HepG2 (cell line): ENCODE results near the gene ENDOD1. TPM values are rescaled to one million over a fixed set of nuclear protein-coding genes. Genes with fewer than 3 reads are reported as not detected.

Source experiments
- ASH2L ChIP-seq: fragments of 300-600, 200-600 bp; sonication (generic); IDR thresholded peaks from 2 replicates; pipeline ENCODE4 v1.7.0; 2017; ENCODE audit warnings: low read depth, mild to moderate bottlenecking, moderate library complexity, mixed read lengths, low read length; ENCODE audit not compliant: insufficient read length
- CBX2 ChIP-seq, 2 experiments: fragments of 200-600 bp in 1 of 2; sonication (generic); formaldehyde crosslinking in 1 of 2; IDR thresholded peaks; 2 replicates each; pipeline versions ENCODE4 v1.7.0 to v1.8.1; 2018 to 2022; ENCODE audit warnings: low read depth in 2 of 2, low read length in 1 of 2, mild to moderate bottlenecking in 1 of 2, missing genetic modification reagents in 1 of 2
- ELF3 ChIP-seq: IDR thresholded peaks from 2 replicates; pipeline ENCODE4 v1.6.1; 2016; ENCODE audit warnings: missing genetic modification reagents, missing compliant biosample characterization
- ETS1 ChIP-seq: sonication (generic); formaldehyde crosslinking; IDR thresholded peaks from 2 replicates; pipeline ENCODE4 v1.4.0; 2020; ENCODE audit warnings: missing genetic modification reagents
- ETV6 ChIP-seq: sonication (generic); formaldehyde crosslinking; conservative IDR thresholded peaks from 2 replicates; pipeline ENCODE4 v1.4.0; 2020; ENCODE audit warnings: missing genetic modification reagents
- HIVEP1 ChIP-seq: sonication (generic); formaldehyde crosslinking; IDR thresholded peaks from 2 replicates; pipeline ENCODE4 v1.4.0; 2020; ENCODE audit warnings: mild to moderate bottlenecking, missing genetic modification reagents
- JUN ChIP-seq: sonication (generic); formaldehyde crosslinking; IDR thresholded peaks from 2 replicates; pipeline ENCODE4 v1.4.0; 2020; ENCODE audit warnings: mild to moderate bottlenecking, missing genetic modification reagents
- MAFK ChIP-seq, 2 experiments: IDR thresholded peaks in 1 of 2; conservative IDR thresholded peaks in 1 of 2; 2 replicates each; pipeline ENCODE4 v1.6.1; 2011; ENCODE audit warnings: improper control_type of control experiment in 2 of 2, low read length in 2 of 2
- MED13 ChIP-seq: sonication (generic); formaldehyde crosslinking; IDR thresholded peaks from 2 replicates; pipeline ENCODE4 v1.5.0; 2020; ENCODE audit warnings: missing genetic modification reagents
- MYC ChIP-seq: sonication (generic); formaldehyde crosslinking; IDR thresholded peaks from 2 replicates; pipeline ENCODE4 v1.9.0; 2021; ENCODE audit warnings: missing genetic modification reagents, borderline replicate concordance
- NFATC3 ChIP-seq: sonication (generic); formaldehyde crosslinking; IDR thresholded peaks from 2 replicates; pipeline ENCODE4 v1.5.1; 2020; ENCODE audit warnings: mild to moderate bottlenecking, missing genetic modification reagents
- PAWR ChIP-seq: sonication (generic); formaldehyde crosslinking; IDR thresholded peaks from 2 replicates; pipeline ENCODE4 v1.4.0; 2020; ENCODE audit warnings: missing genetic modification reagents, mild to moderate bottlenecking, borderline replicate concordance
- RCOR2 ChIP-seq: IDR thresholded peaks from 2 replicates; pipeline ENCODE4 v1.6.1; 2016; ENCODE audit warnings: missing biosample characterization, missing genetic modification reagents
- STAT5B ChIP-seq: sonication (generic); formaldehyde crosslinking; IDR thresholded peaks from 2 replicates; pipeline ENCODE4 v1.4.0; 2020; ENCODE audit warnings: missing genetic modification reagents
- ZNF12 ChIP-seq: sonication (generic); formaldehyde crosslinking; IDR thresholded peaks from 2 replicates; pipeline ENCODE4 v1.5.0; 2020; ENCODE audit warnings: missing genetic modification reagents
- ZNF773 ChIP-seq: sonication (generic); formaldehyde crosslinking; IDR thresholded peaks from 2 replicates; pipeline ENCODE4 v1.4.0; 2020; ENCODE audit warnings: missing genetic modification reagents, borderline replicate concordance
- polyA plus RNA-seq, 8 experiments: library from polyadenylated mRNA; depleted of rRNA in 3 of 8; stranded (reverse) in 7 of 8; unstranded in 1 of 8; fragments of >200 nt; fragmentation: Illumina TruSeq in 4 of 8; extraction: Trizol in 4 of 8; gene quantifications; 2 replicates each; pipeline versions ENCODE4 v1.2.1 to v1.2.3, GENCODE V29; 2011 to 2016; ENCODE audit warnings: low read depth in 4 of 8, missing spikeins in 1 of 8, mixed read lengths in 1 of 8; ENCODE audit not compliant: insufficient read depth in 1 of 8
- total RNA-seq, 5 experiments: library from RNA; depleted of rRNA; stranded (reverse); fragments of >200 nt; fragmentation: Illumina TruSeq; extraction: Trizol; gene quantifications; 2 replicates each; pipeline ENCODE4 v1.2.3, GENCODE V29; 2016; ENCODE audit warnings: low read depth in 1 of 5
- TF ChIP-seq, protein P1 (sequence below): sonication (generic); formaldehyde crosslinking; IDR thresholded peaks from 2 replicates; pipeline ENCODE4 v1.4.0; 2020; ENCODE audit warnings: mild to moderate bottlenecking, missing genetic modification reagents, borderline replicate concordance
- TF ChIP-seq, protein P2 (sequence below): sonication (generic); formaldehyde crosslinking; IDR thresholded peaks from 2 replicates; pipeline ENCODE4 v1.8.1; 2023; ENCODE audit warnings: mild to moderate bottlenecking, missing genetic modification reagents
- TF ChIP-seq, protein P3 (sequence below): sonication (generic); formaldehyde crosslinking; IDR thresholded peaks from 2 replicates; pipeline ENCODE4 v1.9.0; 2021; ENCODE audit warnings: missing genetic modification reagents, borderline replicate concordance

The ENDOD1 gene
- total and polyA plus RNA-seq, 2 of the 13 experiments (the other 11 are each of a cell fraction or from before 2014, with no cell fraction given) = 2.0 to 6.8 TPM

DNA sequence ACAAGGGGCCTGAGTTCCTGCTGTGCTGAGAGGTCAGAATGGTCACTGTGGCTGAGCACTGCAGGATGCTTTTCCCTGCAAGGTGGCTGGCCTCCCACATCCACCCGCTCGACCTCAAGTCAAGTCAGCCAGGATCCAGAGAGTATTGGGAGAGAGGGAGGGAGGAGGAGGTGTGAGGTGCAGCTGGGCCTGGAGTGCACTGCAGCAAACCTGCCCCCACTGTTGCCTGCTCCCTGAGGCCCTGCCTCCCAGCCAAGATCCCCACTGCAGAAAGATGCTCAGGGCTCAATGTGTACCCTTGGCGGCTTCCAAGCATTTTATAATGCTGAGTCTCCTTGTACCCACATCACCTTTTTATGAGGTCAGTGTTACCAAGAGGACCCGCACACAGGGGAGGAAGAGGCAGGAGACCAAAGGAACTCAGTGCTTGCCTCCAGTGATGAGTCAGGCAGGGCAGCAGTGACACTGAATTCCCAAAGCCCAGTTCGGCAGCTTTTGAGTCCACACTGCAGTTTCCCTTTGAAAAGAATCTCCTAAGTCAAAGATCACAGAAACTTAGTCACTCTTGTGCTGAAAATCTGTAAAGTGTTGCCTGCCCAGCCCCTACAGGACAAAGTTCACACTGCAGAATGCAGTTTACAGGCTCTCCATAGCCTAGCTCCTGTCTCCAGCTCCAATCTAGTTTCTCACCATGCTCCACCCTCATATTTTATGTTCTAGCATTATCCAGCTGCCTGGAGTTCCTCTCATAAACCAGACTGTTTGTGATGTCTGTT is 3.1 kb downstream of the ENDOD1 start (continued):
- TF ChIP-seq, protein P1, sequence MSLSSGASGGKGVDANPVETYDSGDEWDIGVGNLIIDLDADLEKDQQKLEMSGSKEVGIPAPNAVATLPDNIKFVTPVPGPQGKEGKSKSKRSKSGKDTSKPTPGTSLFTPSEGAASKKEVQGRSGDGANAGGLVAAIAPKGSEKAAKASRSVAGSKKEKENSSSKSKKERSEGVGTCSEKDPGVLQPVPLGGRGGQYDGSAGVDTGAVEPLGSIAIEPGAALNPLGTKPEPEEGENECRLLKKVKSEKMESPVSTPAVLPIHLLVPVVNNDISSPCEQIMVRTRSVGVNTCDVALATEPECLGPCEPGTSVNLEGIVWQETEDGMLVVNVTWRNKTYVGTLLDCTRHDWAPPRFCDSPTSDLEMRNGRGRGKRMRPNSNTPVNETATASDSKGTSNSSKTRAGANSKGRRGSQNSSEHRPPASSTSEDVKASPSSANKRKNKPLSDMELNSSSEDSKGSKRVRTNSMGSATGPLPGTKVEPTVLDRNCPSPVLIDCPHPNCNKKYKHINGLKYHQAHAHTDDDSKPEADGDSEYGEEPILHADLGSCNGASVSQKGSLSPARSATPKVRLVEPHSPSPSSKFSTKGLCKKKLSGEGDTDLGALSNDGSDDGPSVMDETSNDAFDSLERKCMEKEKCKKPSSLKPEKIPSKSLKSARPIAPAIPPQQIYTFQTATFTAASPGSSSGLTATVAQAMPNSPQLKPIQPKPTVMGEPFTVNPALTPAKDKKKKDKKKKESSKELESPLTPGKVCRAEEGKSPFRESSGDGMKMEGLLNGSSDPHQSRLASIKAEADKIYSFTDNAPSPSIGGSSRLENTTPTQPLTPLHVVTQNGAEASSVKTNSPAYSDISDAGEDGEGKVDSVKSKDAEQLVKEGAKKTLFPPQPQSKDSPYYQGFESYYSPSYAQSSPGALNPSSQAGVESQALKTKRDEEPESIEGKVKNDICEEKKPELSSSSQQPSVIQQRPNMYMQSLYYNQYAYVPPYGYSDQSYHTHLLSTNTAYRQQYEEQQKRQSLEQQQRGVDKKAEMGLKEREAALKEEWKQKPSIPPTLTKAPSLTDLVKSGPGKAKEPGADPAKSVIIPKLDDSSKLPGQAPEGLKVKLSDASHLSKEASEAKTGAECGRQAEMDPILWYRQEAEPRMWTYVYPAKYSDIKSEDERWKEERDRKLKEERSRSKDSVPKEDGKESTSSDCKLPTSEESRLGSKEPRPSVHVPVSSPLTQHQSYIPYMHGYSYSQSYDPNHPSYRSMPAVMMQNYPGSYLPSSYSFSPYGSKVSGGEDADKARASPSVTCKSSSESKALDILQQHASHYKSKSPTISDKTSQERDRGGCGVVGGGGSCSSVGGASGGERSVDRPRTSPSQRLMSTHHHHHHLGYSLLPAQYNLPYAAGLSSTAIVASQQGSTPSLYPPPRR (CRISPR knock-in tag) = no peak
- TF ChIP-seq, protein P2, sequence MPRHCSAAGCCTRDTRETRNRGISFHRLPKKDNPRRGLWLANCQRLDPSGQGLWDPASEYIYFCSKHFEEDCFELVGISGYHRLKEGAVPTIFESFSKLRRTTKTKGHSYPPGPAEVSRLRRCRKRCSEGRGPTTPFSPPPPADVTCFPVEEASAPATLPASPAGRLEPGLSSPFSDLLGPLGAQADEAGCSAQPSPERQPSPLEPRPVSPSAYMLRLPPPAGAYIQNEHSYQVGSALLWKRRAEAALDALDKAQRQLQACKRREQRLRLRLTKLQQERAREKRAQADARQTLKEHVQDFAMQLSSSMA (CRISPR knock-in tag) = no peak
- TF ChIP-seq CBX2 (IDR thresholded peaks at IDR 0.05; ENCODE audit: low read depth, low read length) = no peak
- TF ChIP-seq CBX2 (CRISPR knock-in tag; IDR thresholded peaks at IDR 0.05; ENCODE audit: low read depth) = no peak
- no peak for TF ChIP-seq ASH2L
- TF ChIP-seq ZNF12 (CRISPR knock-in tag) = no peak
- peak; percentile 51 to 60; a peak in 3 of 4 replicates for TF ChIP-seq MAFK (conservative IDR thresholded peaks at IDR 0.05 in 1 of 2, IDR thresholded peaks at IDR 0.05 in 1 of 2; ENCODE audit: low read length in 2 of 2)
- TF ChIP-seq ELF3 (CRISPR knock-in tag) = 0 out of 2 replicates have a peak, but pooled peaks have one; percentile 30
- TF ChIP-seq MED13 (CRISPR knock-in tag) = no peak
- TF ChIP-seq ETV6 = no peak
- no peak for TF ChIP-seq ETS1
- TF ChIP-seq JUN = no peak
- no peak for TF ChIP-seq MYC
- no peak for TF ChIP-seq ZNF773 (CRISPR knock-in tag)
- TF ChIP-seq HIVEP1 = no peak
- no peak for TF ChIP-seq PAWR (CRISPR knock-in tag)
- no peak for TF ChIP-seq NFATC3 (CRISPR knock-in tag)
- TF ChIP-seq RCOR2 (CRISPR knock-in tag) = no peak
- TF ChIP-seq, protein P3, sequence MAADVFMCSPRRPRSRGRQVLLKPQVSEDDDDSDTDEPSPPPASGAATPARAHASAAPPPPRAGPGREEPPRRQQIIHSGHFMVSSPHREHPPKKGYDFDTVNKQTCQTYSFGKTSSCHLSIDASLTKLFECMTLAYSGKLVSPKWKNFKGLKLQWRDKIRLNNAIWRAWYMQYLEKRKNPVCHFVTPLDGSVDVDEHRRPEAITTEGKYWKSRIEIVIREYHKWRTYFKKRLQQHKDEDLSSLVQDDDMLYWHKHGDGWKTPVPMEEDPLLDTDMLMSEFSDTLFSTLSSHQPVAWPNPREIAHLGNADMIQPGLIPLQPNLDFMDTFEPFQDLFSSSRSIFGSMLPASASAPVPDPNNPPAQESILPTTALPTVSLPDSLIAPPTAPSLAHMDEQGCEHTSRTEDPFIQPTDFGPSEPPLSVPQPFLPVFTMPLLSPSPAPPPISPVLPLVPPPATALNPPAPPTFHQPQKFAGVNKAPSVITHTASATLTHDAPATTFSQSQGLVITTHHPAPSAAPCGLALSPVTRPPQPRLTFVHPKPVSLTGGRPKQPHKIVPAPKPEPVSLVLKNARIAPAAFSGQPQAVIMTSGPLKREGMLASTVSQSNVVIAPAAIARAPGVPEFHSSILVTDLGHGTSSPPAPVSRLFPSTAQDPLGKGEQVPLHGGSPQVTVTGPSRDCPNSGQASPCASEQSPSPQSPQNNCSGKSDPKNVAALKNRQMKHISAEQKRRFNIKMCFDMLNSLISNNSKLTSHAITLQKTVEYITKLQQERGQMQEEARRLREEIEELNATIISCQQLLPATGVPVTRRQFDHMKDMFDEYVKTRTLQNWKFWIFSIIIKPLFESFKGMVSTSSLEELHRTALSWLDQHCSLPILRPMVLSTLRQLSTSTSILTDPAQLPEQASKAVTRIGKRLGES (CRISPR knock-in tag) = no peak
- no peak for TF ChIP-seq STAT5B (CRISPR knock-in tag)
